ENCODE measurements around the gene LAYN. TPM values are rescaled to one million over a fixed set of nuclear protein-coding genes. Genes with fewer than 3 reads are reported as not detected.

Gene LAYN
- total and polyA plus RNA-seq, 2 donors (not counting 3 experiments of a cell fraction or from before 2014, with no cell fraction given), result 0.92 to 2.2 TPM

GRCh38 chr11:111537336-111537860 is 3.1 kb upstream of the LAYN start:
- H3K36me3 ChIP-seq (ENCODE audit: control insufficient read depth in 2 of 2, extremely low read depth in 1 of 2, insufficient read depth in 2 of 2, low read length in 2 of 2), result no peaks in the 10 kb centered on the region
- ChIA-PET POLR2A (no interaction called here), CTCF (no interaction called here)
- H3K27ac ChIP-seq (ENCODE audit: insufficient read depth, low read depth, low read length), result no peak overlapping the region
- DNase-seq (ENCODE audit: low read depth, low spot score) (no peak), FAIRE-seq (no peak)
- peaks cover 17% of the 10 kb centered on the region for H3K4me1 ChIP-seq (ENCODE audit: control insufficient read depth, extremely low read depth, insufficient read depth, low read length)
- no peak overlapping the region for H3K9ac ChIP-seq (replicated peaks; ENCODE audit: extremely low read depth, insufficient read depth, low read length)
- peaks cover 43 to 74% of the 10 kb centered on the region in 2 experiments for H3K27me3 ChIP-seq (ENCODE audit: control insufficient read depth in 2 of 2, insufficient read depth in 2 of 2, low read length in 2 of 2)
- TF ChIP-seq FOS (IDR thresholded peaks at IDR 0.05; ENCODE audit: borderline replicate concordance, insufficient read depth, low read length) (no peak), POLR2AphosphoS5 (IDR thresholded peaks at IDR 0.05; ENCODE audit: insufficient read depth, low read depth, low read length) (no peak)
- BruUV-seq (replicated peaks), result no TSS peak
- H4K20me1 ChIP-seq (replicated peaks; ENCODE audit: control insufficient read depth, extremely low read depth, insufficient read depth, low read length), result no peaks in the 10 kb centered on the region
- H3K9me3 ChIP-seq (replicated peaks; ENCODE audit: control insufficient read depth, insufficient read depth, low read length), result no peaks in the 10 kb centered on the region
- H2AFZ ChIP-seq (ENCODE audit: low read depth, low read length), result no peak overlapping the region
- no peak overlapping the region for H3K4me3 ChIP-seq (replicated peaks in 1 of 3; ENCODE audit: insufficient read depth in 1 of 3, low read depth in 1 of 3, low read length in 3 of 3)
- intact Hi-C loops (cut with micrococcal nuclease) (no loop called here), dilution Hi-C loops (cut with MboI; ENCODE audit: extremely low pct_ligation_motif_present, low sequenced_read_pairs) (no loop called here)
- no peaks in the 10 kb centered on the region for H3K9me1 ChIP-seq (replicated peaks; ENCODE audit: control insufficient read depth, extremely low read depth, insufficient read depth, low read length)
- H3K79me2 ChIP-seq (ENCODE audit: control insufficient read depth, insufficient read depth, low read length), result no peaks in the 10 kb centered on the region
- no peak overlapping the region for H3K4me2 ChIP-seq (ENCODE audit: insufficient read depth, low read length)

- Histone ChIP-seq H3K79me2 (ENCODE audit: control insufficient read depth, insufficient read depth, low read length) (no peaks in the 10 kb centered on the region), H3K4me1 (ENCODE audit: control insufficient read depth, extremely low read depth, insufficient read depth, low read length) (peaks cover 17% of the 10 kb centered on the region), H3K9me3 (replicated peaks; ENCODE audit: control insufficient read depth, insufficient read depth, low read length) (no peaks in the 10 kb centered on the region), H3K4me2 (ENCODE audit: insufficient read depth, low read length) (no peak overlapping the region), H2AFZ (ENCODE audit: low read depth, low read length) (no peak overlapping the region), H4K20me1 (replicated peaks; ENCODE audit: control insufficient read depth, extremely low read depth, insufficient read depth, low read length) (no peaks in the 10 kb centered on the region), H3K9ac (replicated peaks; ENCODE audit: extremely low read depth, insufficient read depth, low read length) (no peak overlapping the region), H3K36me3 (ENCODE audit: control insufficient read depth in 2 of 2, extremely low read depth in 1 of 2, insufficient read depth in 2 of 2, low read length in 2 of 2) (no peaks in the 10 kb centered on the region), H3K27ac (ENCODE audit: insufficient read depth, low read depth, low read length) (no peak overlapping the region), H3K27me3 (ENCODE audit: control insufficient read depth in 2 of 2, insufficient read depth in 2 of 2, low read length in 2 of 2) (peaks cover 49 to 74% of the 10 kb centered on the region in 2 experiments), H3K9me1 (replicated peaks; ENCODE audit: control insufficient read depth, extremely low read depth, insufficient read depth, low read length) (no peaks in the 10 kb centered on the region), H3K4me3 (replicated peaks in 1 of 3; ENCODE audit: insufficient read depth in 1 of 3, low read depth in 1 of 3, low read length in 3 of 3) (no peak overlapping the region)
- dilution Hi-C loops (cut with MboI; ENCODE audit: extremely low pct_ligation_motif_present, low sequenced_read_pairs) (no loop called here), intact Hi-C loops (cut with micrococcal nuclease) (no loop called here)
- DNase-seq (ENCODE audit: low read depth, low spot score) (no peak), FAIRE-seq (no peak)
- TF ChIP-seq POLR2A (IDR thresholded peaks at IDR 0.05; ENCODE audit: low read depth, low read length) (no peak), CTCF (IDR thresholded peaks at IDR 0.05; ENCODE audit: extremely low read depth in 1 of 2, insufficient read depth in 1 of 2, low read depth in 1 of 2, low read length in 2 of 2) (no peak), EZH2 (IDR thresholded peaks at IDR 0.05; ENCODE audit: borderline replicate concordance, low read depth, low read length, severe bottlenecking) (no peak), JUN (IDR thresholded peaks at IDR 0.05; ENCODE audit: borderline replicate concordance, insufficient read depth, insufficient read length, low read depth) (no peak), GATA2 (IDR thresholded peaks at IDR 0.05; ENCODE audit: insufficient read depth, insufficient read length, low read depth, low read length) (no peak), POLR2AphosphoS5 (IDR thresholded peaks at IDR 0.05; ENCODE audit: insufficient read depth, low read depth, low read length) (no peak), FOS (IDR thresholded peaks at IDR 0.05; ENCODE audit: borderline replicate concordance, insufficient read depth, low read length) (no peak), MYC (IDR thresholded peaks at IDR 0.05; ENCODE audit: low read depth, low read length) (no peak), MAX (IDR thresholded peaks at IDR 0.05; ENCODE audit: insufficient read depth, insufficient read length) (no peak)
- ChIA-PET POLR2A (no interaction called here), CTCF (no interaction called here)
- no TSS peak for BruUV-seq (replicated peaks)
These were observed 2.0 kb upstream of the LAYN start for GRCh38 chr11:111538407-111539114.
